ENCODE measurements around the gene SPTLC3.

Gene SPTLC3

GRCh38 chr20:13034936-13035335 is 26.2 kb downstream of the SPTLC3 start:
- DNase-seq, result no peak

GRCh38 chr20:13035399-13036152 is 26.8 kb downstream of the SPTLC3 start:
- no peak for DNase-seq

GRCh38 chr20:13037727-13038126 is 29.0 kb downstream of the SPTLC3 start:
- no peak for DNase-seq

- DNase-seq, result no peak
These were observed 33.0 kb downstream of the SPTLC3 start for GRCh38 chr20:13041574-13042457.

- no peak for DNase-seq
These were observed 33.7 kb downstream of the SPTLC3 start for GRCh38 chr20:13042458-13042794.

GRCh38 chr20:13046409-13046808 is 37.6 kb downstream of the SPTLC3 start:
- DNase-seq, result no peak

- DNase-seq, result no peak
These were observed 45.2 kb downstream of the SPTLC3 start for GRCh38 chr20:13054011-13054410.

- no peak for DNase-seq
These were observed 50.1 kb downstream of the SPTLC3 start for GRCh38 chr20:13058666-13059389.

GRCh38 chr20:13059398-13060136 is 50.8 kb downstream of the SPTLC3 start:
- DNase-seq, result no peak

- DNase-seq, result no peak
These were observed 51.6 kb downstream of the SPTLC3 start for GRCh38 chr20:13060327-13060726.

GRCh38 chr20:13061381-13061780 is 52.6 kb downstream of the SPTLC3 start:
- DNase-seq, result no peak

- DNase-seq, result no peak
These were observed 54.0 kb downstream of the SPTLC3 start for GRCh38 chr20:13062789-13063188.

- no peak for DNase-seq
These were observed 59.6 kb downstream of the SPTLC3 start for GRCh38 chr20:13068336-13068735.

- no peak for DNase-seq
These were observed 73.1 kb downstream of the SPTLC3 start for GRCh38 chr20:13081877-13082276.

GRCh38 chr20:13082378-13082777 is 73.6 kb downstream of the SPTLC3 start:
- no peak for DNase-seq

GRCh38 chr20:13085275-13085674 is 76.5 kb downstream of the SPTLC3 start:
- DNase-seq, result no peak

- no peak for DNase-seq
These were observed 81.2 kb downstream of the SPTLC3 start for GRCh38 chr20:13089950-13090469.

- DNase-seq, result no peak
These were observed 83.3 kb downstream of the SPTLC3 start for GRCh38 chr20:13092111-13092510.

GRCh38 chr20:13094976-13095375 is 86.2 kb downstream of the SPTLC3 start:
- DNase-seq, result no peak

- no peak for DNase-seq
These were observed 90.1 kb downstream of the SPTLC3 start for GRCh38 chr20:13098720-13099355.

GRCh38 chr20:13099676-13100075 is 90.9 kb downstream of the SPTLC3 start:
- no peak for DNase-seq

- DNase-seq, result no peak
These were observed 92.5 kb downstream of the SPTLC3 start for GRCh38 chr20:13101276-13101675.

Data from NCI-H146 (cell line).